Endothelial cell (in vitro differentiated cells): ENCODE data around the gene KCNAB1. TPM values are rescaled to one million over a fixed set of nuclear protein-coding genes. Genes with fewer than 3 reads are reported as not detected.

Experiments used
- DNase-seq: peaks from one replicate; pipeline ENCODE4 v3.0.0; 2021; ENCODE audit warnings: low spot score
- H3K27ac Mint-ChIP-seq: one replicate; pipeline ENCODE4 v1.8.0; 2021; ENCODE audit warnings: mixed read lengths, inconsistent platforms; ENCODE audit not compliant: unreplicated experiment
- H3K27me3 Mint-ChIP-seq: one replicate; pipeline ENCODE4 v1.8.0; 2021; ENCODE audit warnings: mild to moderate bottlenecking, moderate library complexity, mixed read lengths, inconsistent platforms; ENCODE audit not compliant: unreplicated experiment
- H3K36me3 Mint-ChIP-seq: one replicate; pipeline ENCODE4 v1.8.0; 2021; ENCODE audit warnings: mild to moderate bottlenecking, low read depth, mixed read lengths, inconsistent platforms; ENCODE audit not compliant: unreplicated experiment
- H3K4me1 Mint-ChIP-seq: one replicate; pipeline ENCODE4 v1.8.0; 2021; ENCODE audit warnings: mild to moderate bottlenecking, mixed read lengths, inconsistent platforms; ENCODE audit not compliant: unreplicated experiment
- H3K4me3 Mint-ChIP-seq: one replicate; pipeline ENCODE4 v1.8.0; 2021; ENCODE audit warnings: mild to moderate bottlenecking, mixed read lengths, inconsistent platforms; ENCODE audit not compliant: unreplicated experiment
- H3K9me3 Mint-ChIP-seq: one replicate; pipeline ENCODE4 v1.8.0; 2021; ENCODE audit warnings: mixed read lengths, inconsistent platforms; ENCODE audit not compliant: unreplicated experiment
- CTCF ChIP-seq: fragments of 200-600 bp; sonication (generic); IDR thresholded peaks from one replicate; pipeline ENCODE4 v1.5.0; 2021; ENCODE audit warnings: antibody characterized with exemption; ENCODE audit not compliant: unreplicated experiment
- total RNA-seq: library from RNA; stranded (reverse); fragmentation: NEBNext Ultra II Directional; extraction: Animal tissue kit (Norgen Biotek cat#: 25700); gene quantifications from one replicate; pipeline ENCODE4 v1.2.1, GENCODE V29; 2021; ENCODE audit not compliant: unreplicated experiment

The KCNAB1 gene
- total RNA-seq, 1 donor from 2014 or later = not detected

GRCh38 chr3:156211583-156211982, 91.2 kb downstream of the KCNAB1 start:
- no peak overlapping the region for H3K27ac Mint-ChIP-seq
- DNase-seq = no peak
- no peaks in the 10 kb centered on the region for H3K27me3 Mint-ChIP-seq
- no peak for TF ChIP-seq CTCF
- H3K9me3 Mint-ChIP-seq = no peaks in the 10 kb centered on the region
- peaks cover 7% of the 10 kb centered on the region for H3K4me1 Mint-ChIP-seq
- H3K4me3 Mint-ChIP-seq = no peak overlapping the region
- no peaks in the 10 kb centered on the region for H3K36me3 Mint-ChIP-seq

GRCh38 chr3:156214676-156215075, 94.3 kb downstream of the KCNAB1 start:
- H3K27ac Mint-ChIP-seq = no peak overlapping the region
- no peaks in the 10 kb centered on the region for H3K27me3 Mint-ChIP-seq
- peaks cover 7% of the 10 kb centered on the region for H3K4me1 Mint-ChIP-seq
- no peaks in the 10 kb centered on the region for H3K9me3 Mint-ChIP-seq
- TF ChIP-seq CTCF = no peak
- DNase-seq = no peak
- H3K4me3 Mint-ChIP-seq = no peak overlapping the region
- H3K36me3 Mint-ChIP-seq = no peaks in the 10 kb centered on the region

GRCh38 chr3:156215751-156216150, 95.4 kb downstream of the KCNAB1 start:
- peaks cover 7% of the 10 kb centered on the region for H3K4me1 Mint-ChIP-seq
- no peaks in the 10 kb centered on the region for H3K36me3 Mint-ChIP-seq
- no peak for TF ChIP-seq CTCF
- no peaks in the 10 kb centered on the region for H3K27me3 Mint-ChIP-seq
- no peak overlapping the region for H3K27ac Mint-ChIP-seq
- DNase-seq = no peak
- no peaks in the 10 kb centered on the region for H3K9me3 Mint-ChIP-seq
- no peak overlapping the region for H3K4me3 Mint-ChIP-seq

- Mint-ChIP-seq H3K4me1 (peaks cover 7% of the 10 kb centered on the region), H3K9me3 (no peaks in the 10 kb centered on the region), H3K36me3 (no peaks in the 10 kb centered on the region), H3K27ac (no peak overlapping the region), H3K27me3 (no peaks in the 10 kb centered on the region), H3K4me3 (no peak overlapping the region)
- TF ChIP-seq CTCF = no peak
- no peak for DNase-seq
These were observed 95.8 kb downstream of the KCNAB1 start for GRCh38 chr3:156216216-156216615.

- TF ChIP-seq CTCF = no peak
- Mint-ChIP-seq H3K36me3 (no peaks in the 10 kb centered on the region), H3K4me1 (peaks cover 2% of the 10 kb centered on the region), H3K27ac (no peak overlapping the region), H3K9me3 (no peaks in the 10 kb centered on the region), H3K4me3 (no peak overlapping the region), H3K27me3 (no peaks in the 10 kb centered on the region)
- DNase-seq = no peak
These were observed 96.5 kb downstream of the KCNAB1 start for GRCh38 chr3:156216852-156217251.
